Erythroblast (primary cell): ENCODE data around the gene KRT74.
"Not testable (repeated sequence)": the region's sequence is repeated elsewhere in the genome, so short reads cannot be mapped to it uniquely, and the experiment has no call there.

Experiments
- DNase-seq, 2 experiments: peaks; one replicate each; lab custom pipeline; 2025; lab: John Stamatoyannopoulos, UW
- GATA1 ChIP-seq: IDR thresholded peaks from 2 replicates; pipeline ENCODE4 v1.6.1; 2011; ENCODE audit warnings: low read depth, mild to moderate bottlenecking, control low read depth, low read length, moderate library complexity
- POLR2A ChIP-seq: IDR thresholded peaks from 2 replicates; pipeline ENCODE4 v1.6.1; 2011; ENCODE audit warnings: mild to moderate bottlenecking, low read length

The KRT74 gene

GRCh38 chr12:52608826-52609630 is 35.4 kb upstream of the KRT74 start:
- TF ChIP-seq GATA1 (no peak), POLR2A (no peak)
- no peak for DNase-seq

GRCh38 chr12:52608161-52608560 is 34.5 kb upstream of the KRT74 start:
- DNase-seq = no peak
- TF ChIP-seq GATA1 (no peak), POLR2A (no peak)

- DNase-seq = no peak
- TF ChIP-seq GATA1 = no peak
- TF ChIP-seq POLR2A = no peak
These were observed 33.7 kb upstream of the KRT74 start for GRCh38 chr12:52607314-52607713.

- TF ChIP-seq GATA1 (no peak), POLR2A (no peak)
- peak in 1 of 2 experiments; percentile 43 for DNase-seq
These were observed 33.1 kb upstream of the KRT74 start for GRCh38 chr12:52606581-52607218.

- TF ChIP-seq GATA1 = no peak
- TF ChIP-seq POLR2A = no peak
- no peak for DNase-seq
These were observed 32.5 kb upstream of the KRT74 start for GRCh38 chr12:52606096-52606495.

- no peak for DNase-seq
- no peak for TF ChIP-seq GATA1
- TF ChIP-seq POLR2A = no peak
These were observed 31.9 kb upstream of the KRT74 start for GRCh38 chr12:52605542-52605941.

GRCh38 chr12:52604859-52605258 is 31.2 kb upstream of the KRT74 start:
- DNase-seq = no peak
- no peak for TF ChIP-seq POLR2A
- TF ChIP-seq GATA1 = no peak

- no peak for DNase-seq
- TF ChIP-seq POLR2A (no peak), GATA1 (no peak)
These were observed 29.7 kb upstream of the KRT74 start for GRCh38 chr12:52603314-52603713.

GRCh38 chr12:52602552-52602951 is 28.9 kb upstream of the KRT74 start:
- TF ChIP-seq POLR2A = no peak
- no peak for TF ChIP-seq GATA1
- no peak for DNase-seq

GRCh38 chr12:52601671-52602070 is 28.0 kb upstream of the KRT74 start:
- TF ChIP-seq POLR2A (no peak), GATA1 (no peak)
- no peak for DNase-seq

- TF ChIP-seq POLR2A = no peak
- no peak for TF ChIP-seq GATA1
- peak; percentile 19 to 20 for DNase-seq
These were observed 27.4 kb upstream of the KRT74 start, which contains the start of gene KRT72 for GRCh38 chr12:52600941-52601481. TSS of gene KRT72 (minus strand) at chr12:52601463. CDS start at chr12:52601452, 11 bp downstream.

- DNase-seq = no peak
- TF ChIP-seq POLR2A (no peak), GATA1 (no peak)
These were observed 26.8 kb upstream of the KRT74 start for GRCh38 chr12:52600475-52600874.

GRCh38 chr12:52600071-52600470 is 26.4 kb upstream of the KRT74 start:
- no peak for DNase-seq
- TF ChIP-seq POLR2A = no peak
- TF ChIP-seq GATA1 = no peak

GRCh38 chr12:52598966-52599365 is 25.3 kb upstream of the KRT74 start:
- no peak for TF ChIP-seq GATA1
- TF ChIP-seq POLR2A = no peak
- DNase-seq = no peak

- not testable (repeated sequence) for DNase-seq
These were observed 20.6 kb upstream of the KRT74 start for GRCh38 chr12:52594237-52594636.

- DNase-seq = no peak
- TF ChIP-seq GATA1 (no peak), POLR2A (no peak)
These were observed 17.9 kb upstream of the KRT74 start for GRCh38 chr12:52591521-52591920.
